GM06990 (cell line): ENCODE results near the gene SRCAP.

Source experiments
- DNase-seq: peaks from one replicate; pipeline ENCODE4 v3.0.0-alpha.2; 2011; ENCODE audit not compliant: insufficient read length; ENCODE audit errors: extremely low read depth
- H3K27me3 ChIP-seq: replicated peaks from 2 replicates; pipeline ENCODE4 v1.6.0; 2011; ENCODE audit warnings: low read length; ENCODE audit not compliant: control insufficient read depth, insufficient read depth
- H3K36me3 ChIP-seq: 2 replicates; pipeline ENCODE4 v1.5.1; 2011; ENCODE audit warnings: low read length; ENCODE audit not compliant: control insufficient read depth, insufficient read depth
- H3K4me3 ChIP-seq: replicated peaks from 2 replicates; pipeline ENCODE4 v1.5.1; 2011; ENCODE audit warnings: low read depth, mild to moderate bottlenecking, control low read depth, low read length
- CTCF ChIP-seq: IDR thresholded peaks from 2 replicates; pipeline ENCODE4 v1.5.1; 2011; ENCODE audit warnings: low read length, control low read depth, mild to moderate bottlenecking, inconsistent platforms; ENCODE audit not compliant: insufficient read depth, poor library complexity, severe bottlenecking

The SRCAP gene

GRCh38 chr16:30760577-30761426 lies 61.8 kb downstream of the SRCAP start:
- Histone ChIP-seq H3K4me3 (peak overlapping the region; percentile 80), H3K27me3 (no peaks in the 10 kb centered on the region), H3K36me3 (peaks cover 34% of the 10 kb centered on the region)
- TF ChIP-seq CTCF = no peak
- no peak for DNase-seq

GRCh38 chr16:30761427-30761927 lies 62.5 kb downstream of the SRCAP start:
- TF ChIP-seq CTCF = no peak
- Histone ChIP-seq H3K27me3 (no peaks in the 10 kb centered on the region), H3K36me3 (peaks cover 36% of the 10 kb centered on the region), H3K4me3 (peak overlapping the region; percentile 80)
- DNase-seq = peak; percentile 65

- H3K4me3 ChIP-seq = peak within 1 kb of the TSS; percentile 80
- H3K36me3 ChIP-seq = peaks cover 37% of the 10 kb centered on the region
- TF ChIP-seq CTCF = no peak
- DNase-seq = peak; percentile 96
- H3K27me3 ChIP-seq = no peaks in the 10 kb centered on the region
Measured at GRCh38 chr16:30761928-30762902, 63.2 kb downstream of the SRCAP start, which contains the start of the genes CFAP119 and RNF40. TSS of gene CFAP119 (minus strand) at chr16:30762062. CDS start at chr16:30761748, 314 bp downstream. TSS of gene RNF40 (plus strand) at chr16:30762322. CDS start at chr16:30762546, 224 bp downstream.

- Histone ChIP-seq H3K4me3 (peak overlapping the region; percentile 80), H3K27me3 (no peaks in the 10 kb centered on the region), H3K36me3 (peaks cover 38% of the 10 kb centered on the region)
- TF ChIP-seq CTCF = no peak
- DNase-seq = no peak
Measured at GRCh38 chr16:30762991-30763725, 64.2 kb downstream of the SRCAP start.

GRCh38 chr16:30764086-30764485 lies 65.1 kb downstream of the SRCAP start:
- TF ChIP-seq CTCF = no peak
- Histone ChIP-seq H3K4me3 (no peak overlapping the region), H3K36me3 (peaks cover 43% of the 10 kb centered on the region), H3K27me3 (no peaks in the 10 kb centered on the region)
- DNase-seq = no peak
